K562 (cell line): Measurements from ENCODE around the gene CHRNE. TPM values are rescaled to one million over a fixed set of nuclear protein-coding genes. Genes with fewer than 3 reads are reported as not detected.
A peak's percentile ranks its signal among the peaks of the same experiment; 100 is the strongest.

ENCODE experiments used
- BCL6 ChIP-seq: fragments of 250-450 bp; sonication (Bioruptor Pico); IDR thresholded peaks from 2 replicates; pipeline ENCODE4 v1.4.0; 2020
- BRD9 ChIP-seq: fragments of 450-650 bp; IDR thresholded peaks from 2 replicates; pipeline ENCODE4 v1.6.1; 2018; ENCODE audit warnings: low read depth; ENCODE audit not compliant: partially characterized antibody
- CBFB ChIP-seq: sonication (generic); formaldehyde crosslinking; IDR thresholded peaks from 2 replicates; pipeline ENCODE4 v1.4.0; 2020; ENCODE audit warnings: mild to moderate bottlenecking, missing genetic modification reagents
- HSF4 ChIP-seq: fragments of 250-450 bp; sonication (Bioruptor Pico); IDR thresholded peaks from 2 replicates; pipeline ENCODE4 v2.1.2; 2022; ENCODE audit warnings: mild to moderate bottlenecking, moderate library complexity, borderline replicate concordance
- MAFG ChIP-seq: fragments of 450-650 bp; conservative IDR thresholded peaks from 2 replicates; pipeline ENCODE4 v1.6.1; 2016; ENCODE audit warnings: missing genetic modification characterization, missing compliant biosample characterization
- MCM5 ChIP-seq: fragments of 450-650 bp; IDR thresholded peaks from 2 replicates; pipeline ENCODE4 v1.6.1; 2016; ENCODE audit warnings: low read depth
- MYNN ChIP-seq, 2 experiments: sonication (generic); formaldehyde crosslinking in 1 of 2; IDR thresholded peaks; 2 replicates each; pipeline versions ENCODE4 v1.5.0 to v1.6.1; 2016 to 2020; ENCODE audit warnings: antibody characterized with exemption in 1 of 2, missing genetic modification reagents in 1 of 2
- NELFE ChIP-seq: IDR thresholded peaks from 2 replicates; pipeline ENCODE4 v1.6.1; 2011; ENCODE audit warnings: mild to moderate bottlenecking; ENCODE audit not compliant: insufficient read depth, insufficient read length
- POLR2A ChIP-seq: fragments of 450-650 bp; conservative IDR thresholded peaks from 2 replicates; pipeline ENCODE4 v1.6.1; 2016
- PURB ChIP-seq: sonication (generic); formaldehyde crosslinking; IDR thresholded peaks from 2 replicates; pipeline ENCODE4 v1.9.0; 2021; ENCODE audit warnings: low read depth, mild to moderate bottlenecking, missing genetic modification reagents
- RFX1 ChIP-seq: fragments of 450-650 bp; IDR thresholded peaks from 2 replicates; pipeline ENCODE4 v1.6.1; 2016; ENCODE audit warnings: mild to moderate bottlenecking, moderate library complexity
- SMAD2 ChIP-seq: fragments of 150-350 bp; IDR thresholded peaks from 2 replicates; pipeline ENCODE4 v1.6.1; 2014; ENCODE audit warnings: low read depth, mild to moderate bottlenecking, low read length
- SMARCA4 ChIP-seq: fragments of 450-650 bp; IDR thresholded peaks from 2 replicates; pipeline ENCODE4 v1.6.1; 2016
- SRSF1 ChIP-seq: fragments of 200-400 bp; formaldehyde crosslinking; IDR thresholded peaks from 2 replicates; pipeline ENCODE4 v1.6.1; 2017; ENCODE audit warnings: mild to moderate bottlenecking, low read depth, low read length, moderate library complexity
- STAG1 ChIP-seq: sonication (generic); formaldehyde crosslinking; IDR thresholded peaks from 2 replicates; pipeline ENCODE4 v1.5.0; 2020; ENCODE audit warnings: missing genetic modification reagents, borderline replicate concordance
- ZFX ChIP-seq: sonication (generic); formaldehyde crosslinking; IDR thresholded peaks from 2 replicates; pipeline ENCODE4 v1.8.0; 2022; ENCODE audit warnings: mild to moderate bottlenecking, missing genetic modification reagents, moderate library complexity
- polyA plus RNA-seq, 8 experiments: library from polyadenylated mRNA; depleted of rRNA in 4 of 8; stranded (reverse) in 5 of 8; unstranded in 3 of 8; fragments of >200 nt; fragmentation: Nextera tagmentation in 2 of 8; fragmentation: Illumina TruSeq in 1 of 8; extraction: Ambion mirVana in 2 of 8; extraction: Trizol in 1 of 8; gene quantifications; 2 replicates each; pipeline versions ENCODE4 v1.2.1 to v1.2.3, GENCODE V29; 2011 to 2014; ENCODE audit warnings: inconsistent platforms in 1 of 8, missing spikeins in 1 of 8
- total RNA-seq, 7 experiments: library from RNA; depleted of rRNA in 6 of 7; stranded (reverse); fragments of >200 nt in 6 of 7; fragmentation: Illumina TruSeq in 2 of 7; extraction: Trizol in 2 of 7; gene quantifications; 2 replicates each; pipeline versions ENCODE4 v1.2.1 to v1.2.3, GENCODE V29; 2011 to 2021; ENCODE audit warnings: low replicate concordance in 1 of 7
- TF ChIP-seq, protein P1 (sequence below): fragments of 450-650 bp; IDR thresholded peaks from 2 replicates; pipeline ENCODE4 v1.6.1; 2016
- TF ChIP-seq, protein P2 (sequence below): sonication (generic); formaldehyde crosslinking; IDR thresholded peaks from 2 replicates; pipeline ENCODE4 v1.4.0; 2020; ENCODE audit warnings: mild to moderate bottlenecking, missing genetic modification reagents
- TF ChIP-seq, protein P3 (sequence below): IDR thresholded peaks from 2 replicates; pipeline ENCODE4 v1.6.1; 2014; ENCODE audit warnings: antibody characterized with exemption
- TF ChIP-seq, protein P4 (sequence below): fragments of 250-450 bp; sonication (Bioruptor Pico); IDR thresholded peaks from 2 replicates; pipeline ENCODE4 v1.5.0; 2020; ENCODE audit warnings: mild to moderate bottlenecking

Gene CHRNE
- total and polyA plus RNA-seq, 9 of the 15 experiments (the other 6 are each of a cell fraction or from before 2014, with no cell fraction given): not detected

DNA sequence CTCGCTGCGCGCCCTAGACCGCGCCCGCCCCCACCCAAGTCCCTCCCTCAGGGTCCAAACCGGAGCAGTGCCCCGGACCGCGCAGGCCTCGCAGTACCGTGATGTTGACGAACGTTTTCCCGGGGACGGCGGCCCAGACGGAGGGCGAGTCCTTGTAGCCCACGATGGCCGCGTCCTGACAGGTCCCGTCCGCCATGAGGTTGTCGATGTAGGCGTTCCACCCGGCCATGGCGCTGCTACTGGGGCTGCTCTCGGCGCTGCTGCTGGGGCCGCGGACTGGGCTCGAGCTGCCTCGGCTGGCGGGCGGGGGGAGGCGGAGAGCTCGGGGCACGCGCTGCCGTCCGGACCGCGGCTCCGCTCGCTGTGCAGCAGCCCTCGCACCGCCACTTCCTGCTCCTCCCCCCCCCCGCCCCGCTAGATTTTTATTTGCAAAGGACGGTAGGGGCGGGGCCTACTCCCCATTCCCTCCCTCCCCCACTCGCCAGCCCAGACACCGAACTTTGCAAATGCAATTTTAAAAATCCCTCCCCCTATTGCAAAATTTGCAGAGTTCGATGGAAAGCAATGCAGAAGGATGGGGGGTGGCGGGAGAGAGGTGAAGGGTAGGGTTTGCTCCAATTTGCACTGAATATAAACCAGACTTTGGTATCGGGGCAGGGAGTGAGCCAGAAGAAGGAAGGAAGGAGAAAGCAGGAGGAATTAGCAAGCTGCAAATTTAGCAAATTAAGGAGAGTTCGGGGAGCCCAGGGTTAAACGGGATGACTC is 45.5 kb upstream of the CHRNE start, which contains the start of gene PFN1 (continued):
- TF ChIP-seq CBFB (CRISPR knock-in tag) (no peak), ZFX (CRISPR knock-in tag) (peak; percentile 31; the same call in 1 of the 2 replicates), SMARCA4 (peak; percentile 55; the same call in 1 of the 2 replicates), MCM5 (no peak), SRSF1 (no peak), POLR2A (peak; percentile 88), NELFE (no peak), RFX1 (no peak), PURB (no peak), BCL6 (CRISPR knock-in tag) (no peak), MYNN (IDR thresholded peaks at IDR 0.05) (no peak), MYNN (CRISPR knock-in tag; IDR thresholded peaks at IDR 0.05) (no peak), BRD9 (peak; percentile 66), HSF4 (CRISPR knock-in tag) (no peak), STAG1 (CRISPR knock-in tag) (no peak), SMAD2 (no peak), MAFG (tag) (peak; percentile 15; the same call in 1 of the 2 replicates)
- TF ChIP-seq, protein P1, sequence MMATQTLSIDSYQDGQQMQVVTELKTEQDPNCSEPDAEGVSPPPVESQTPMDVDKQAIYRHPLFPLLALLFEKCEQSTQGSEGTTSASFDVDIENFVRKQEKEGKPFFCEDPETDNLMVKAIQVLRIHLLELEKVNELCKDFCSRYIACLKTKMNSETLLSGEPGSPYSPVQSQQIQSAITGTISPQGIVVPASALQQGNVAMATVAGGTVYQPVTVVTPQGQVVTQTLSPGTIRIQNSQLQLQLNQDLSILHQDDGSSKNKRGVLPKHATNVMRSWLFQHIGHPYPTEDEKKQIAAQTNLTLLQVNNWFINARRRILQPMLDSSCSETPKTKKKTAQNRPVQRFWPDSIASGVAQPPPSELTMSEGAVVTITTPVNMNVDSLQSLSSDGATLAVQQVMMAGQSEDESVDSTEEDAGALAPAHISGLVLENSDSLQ: no peak
- TF ChIP-seq, protein P2, sequence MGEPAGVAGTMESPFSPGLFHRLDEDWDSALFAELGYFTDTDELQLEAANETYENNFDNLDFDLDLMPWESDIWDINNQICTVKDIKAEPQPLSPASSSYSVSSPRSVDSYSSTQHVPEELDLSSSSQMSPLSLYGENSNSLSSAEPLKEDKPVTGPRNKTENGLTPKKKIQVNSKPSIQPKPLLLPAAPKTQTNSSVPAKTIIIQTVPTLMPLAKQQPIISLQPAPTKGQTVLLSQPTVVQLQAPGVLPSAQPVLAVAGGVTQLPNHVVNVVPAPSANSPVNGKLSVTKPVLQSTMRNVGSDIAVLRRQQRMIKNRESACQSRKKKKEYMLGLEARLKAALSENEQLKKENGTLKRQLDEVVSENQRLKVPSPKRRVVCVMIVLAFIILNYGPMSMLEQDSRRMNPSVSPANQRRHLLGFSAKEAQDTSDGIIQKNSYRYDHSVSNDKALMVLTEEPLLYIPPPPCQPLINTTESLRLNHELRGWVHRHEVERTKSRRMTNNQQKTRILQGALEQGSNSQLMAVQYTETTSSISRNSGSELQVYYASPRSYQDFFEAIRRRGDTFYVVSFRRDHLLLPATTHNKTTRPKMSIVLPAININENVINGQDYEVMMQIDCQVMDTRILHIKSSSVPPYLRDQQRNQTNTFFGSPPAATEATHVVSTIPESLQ: 0 out of 2 replicates have a peak, but pooled peaks have one; percentile 25
- TF ChIP-seq, protein P3, sequence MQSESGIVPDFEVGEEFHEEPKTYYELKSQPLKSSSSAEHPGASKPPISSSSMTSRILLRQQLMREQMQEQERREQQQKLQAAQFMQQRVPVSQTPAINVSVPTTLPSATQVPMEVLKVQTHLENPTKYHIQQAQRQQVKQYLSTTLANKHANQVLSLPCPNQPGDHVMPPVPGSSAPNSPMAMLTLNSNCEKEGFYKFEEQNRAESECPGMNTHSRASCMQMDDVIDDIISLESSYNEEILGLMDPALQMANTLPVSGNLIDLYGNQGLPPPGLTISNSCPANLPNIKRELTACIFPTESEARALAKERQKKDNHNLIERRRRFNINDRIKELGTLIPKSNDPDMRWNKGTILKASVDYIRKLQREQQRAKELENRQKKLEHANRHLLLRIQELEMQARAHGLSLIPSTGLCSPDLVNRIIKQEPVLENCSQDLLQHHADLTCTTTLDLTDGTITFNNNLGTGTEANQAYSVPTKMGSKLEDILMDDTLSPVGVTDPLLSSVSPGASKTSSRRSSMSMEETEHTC: no peak
- TF ChIP-seq, protein P4, sequence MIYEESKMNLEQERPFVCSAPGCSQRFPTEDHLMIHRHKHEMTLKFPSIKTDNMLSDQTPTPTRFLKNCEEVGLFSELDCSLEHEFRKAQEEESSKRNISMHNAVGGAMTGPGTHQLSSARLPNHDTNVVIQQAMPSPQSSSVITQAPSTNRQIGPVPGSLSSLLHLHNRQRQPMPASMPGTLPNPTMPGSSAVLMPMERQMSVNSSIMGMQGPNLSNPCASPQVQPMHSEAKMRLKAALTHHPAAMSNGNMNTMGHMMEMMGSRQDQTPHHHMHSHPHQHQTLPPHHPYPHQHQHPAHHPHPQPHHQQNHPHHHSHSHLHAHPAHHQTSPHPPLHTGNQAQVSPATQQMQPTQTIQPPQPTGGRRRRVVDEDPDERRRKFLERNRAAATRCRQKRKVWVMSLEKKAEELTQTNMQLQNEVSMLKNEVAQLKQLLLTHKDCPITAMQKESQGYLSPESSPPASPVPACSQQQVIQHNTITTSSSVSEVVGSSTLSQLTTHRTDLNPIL (CRISPR knock-in tag): no peak
